Mammary epithelial cell (primary cell): ENCODE results near the gene USF3.

Experiments
- EZH2 ChIP-seq: IDR thresholded peaks from 2 replicates; pipeline ENCODE4 v1.6.1; 2012; ENCODE audit warnings: low read length, inconsistent platforms, borderline replicate concordance
- TF ChIP-seq, protein P1 (sequence below), 2 donors: IDR thresholded peaks in 1 of 2; conservative IDR thresholded peaks in 1 of 2; 2 replicates each; pipeline ENCODE4 v1.5.1; 2011 to 2012; ENCODE audit warnings: inconsistent platforms in 2 of 2, low read length in 2 of 2, mild to moderate bottlenecking in 2 of 2, control low read depth in 1 of 2, low read depth in 1 of 2; ENCODE audit not compliant: insufficient read depth in 1 of 2; ENCODE audit errors: extremely low read depth in 1 of 2

DNA sequence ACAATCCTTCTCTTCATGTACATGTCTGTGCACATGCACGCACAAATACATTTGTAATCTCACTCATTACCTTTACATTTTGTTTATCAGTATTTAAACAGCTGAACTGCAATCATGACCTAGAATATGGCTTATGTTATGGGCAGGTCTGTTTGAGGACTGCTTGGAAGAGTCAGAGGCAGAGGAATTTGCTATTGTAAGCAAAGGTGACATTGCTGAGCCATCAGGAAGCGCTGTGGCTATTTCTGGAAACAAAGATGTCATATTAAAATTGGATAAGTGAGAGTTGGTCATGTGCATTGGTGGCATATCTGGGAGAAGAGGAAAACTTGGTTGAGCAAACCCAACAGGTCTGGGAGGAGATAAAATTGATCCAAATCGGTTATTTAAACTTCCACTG is 41.6 kb downstream of the USF3 start:
- TF ChIP-seq, protein P1, sequence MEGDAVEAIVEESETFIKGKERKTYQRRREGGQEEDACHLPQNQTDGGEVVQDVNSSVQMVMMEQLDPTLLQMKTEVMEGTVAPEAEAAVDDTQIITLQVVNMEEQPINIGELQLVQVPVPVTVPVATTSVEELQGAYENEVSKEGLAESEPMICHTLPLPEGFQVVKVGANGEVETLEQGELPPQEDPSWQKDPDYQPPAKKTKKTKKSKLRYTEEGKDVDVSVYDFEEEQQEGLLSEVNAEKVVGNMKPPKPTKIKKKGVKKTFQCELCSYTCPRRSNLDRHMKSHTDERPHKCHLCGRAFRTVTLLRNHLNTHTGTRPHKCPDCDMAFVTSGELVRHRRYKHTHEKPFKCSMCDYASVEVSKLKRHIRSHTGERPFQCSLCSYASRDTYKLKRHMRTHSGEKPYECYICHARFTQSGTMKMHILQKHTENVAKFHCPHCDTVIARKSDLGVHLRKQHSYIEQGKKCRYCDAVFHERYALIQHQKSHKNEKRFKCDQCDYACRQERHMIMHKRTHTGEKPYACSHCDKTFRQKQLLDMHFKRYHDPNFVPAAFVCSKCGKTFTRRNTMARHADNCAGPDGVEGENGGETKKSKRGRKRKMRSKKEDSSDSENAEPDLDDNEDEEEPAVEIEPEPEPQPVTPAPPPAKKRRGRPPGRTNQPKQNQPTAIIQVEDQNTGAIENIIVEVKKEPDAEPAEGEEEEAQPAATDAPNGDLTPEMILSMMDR (conservative IDR thresholded peaks at IDR 0.05 in 1 of 2, IDR thresholded peaks at IDR 0.05 in 1 of 2; ENCODE audit: extremely low read depth in 1 of 2, insufficient read depth in 1 of 2, low read depth in 1 of 2, low read length in 2 of 2), result no peak
- no peak for TF ChIP-seq EZH2
